PC-3 (cell line): ENCODE measurements around the gene CCDC177.

Experiments
- EZH2 ChIP-seq: fragments of 300-600 bp; sonication (generic); IDR thresholded peaks from one replicate; pipeline ENCODE4 v1.6.1; 2017; ENCODE audit warnings: antibody characterized with exemption, mild to moderate bottlenecking, low read length; ENCODE audit not compliant: unreplicated experiment
- EZH2phosphoT487 ChIP-seq: fragments of 300-600 bp; sonication (generic); IDR thresholded peaks from 2 replicates; pipeline ENCODE4 v1.6.1; 2018; ENCODE audit warnings: mild to moderate bottlenecking, antibody characterized with exemption, low read length, borderline replicate concordance
- TF ChIP-seq, protein P1 (sequence below): fragments of 300-600 bp; sonication (generic); conservative IDR thresholded peaks from 2 replicates; pipeline ENCODE4 v1.5.1; 2017; ENCODE audit warnings: antibody characterized with exemption, low read depth, mild to moderate bottlenecking, low read length

GRCh38 chr14:69594846-69595245 is 20.2 kb upstream of the CCDC177 start:
- TF ChIP-seq, protein P1, sequence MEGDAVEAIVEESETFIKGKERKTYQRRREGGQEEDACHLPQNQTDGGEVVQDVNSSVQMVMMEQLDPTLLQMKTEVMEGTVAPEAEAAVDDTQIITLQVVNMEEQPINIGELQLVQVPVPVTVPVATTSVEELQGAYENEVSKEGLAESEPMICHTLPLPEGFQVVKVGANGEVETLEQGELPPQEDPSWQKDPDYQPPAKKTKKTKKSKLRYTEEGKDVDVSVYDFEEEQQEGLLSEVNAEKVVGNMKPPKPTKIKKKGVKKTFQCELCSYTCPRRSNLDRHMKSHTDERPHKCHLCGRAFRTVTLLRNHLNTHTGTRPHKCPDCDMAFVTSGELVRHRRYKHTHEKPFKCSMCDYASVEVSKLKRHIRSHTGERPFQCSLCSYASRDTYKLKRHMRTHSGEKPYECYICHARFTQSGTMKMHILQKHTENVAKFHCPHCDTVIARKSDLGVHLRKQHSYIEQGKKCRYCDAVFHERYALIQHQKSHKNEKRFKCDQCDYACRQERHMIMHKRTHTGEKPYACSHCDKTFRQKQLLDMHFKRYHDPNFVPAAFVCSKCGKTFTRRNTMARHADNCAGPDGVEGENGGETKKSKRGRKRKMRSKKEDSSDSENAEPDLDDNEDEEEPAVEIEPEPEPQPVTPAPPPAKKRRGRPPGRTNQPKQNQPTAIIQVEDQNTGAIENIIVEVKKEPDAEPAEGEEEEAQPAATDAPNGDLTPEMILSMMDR, result no peak
- no peak for TF ChIP-seq EZH2
- TF ChIP-seq EZH2phosphoT487, result no peak
